K562 (cell line): ENCODE measurements around the gene SPDYE11. TPM values are rescaled to one million over a fixed set of nuclear protein-coding genes. Genes with fewer than 3 reads are reported as not detected.
"Not testable (repeated sequence)": the region's sequence is repeated elsewhere in the genome, so short reads cannot be mapped to it uniquely, and the experiment has no call there.

Experiments used
- ATAC-seq: fragments of 200-7000 bp; cut with Tn5 transposase; 3 replicates; pipeline ENCODE4 v1.9.1; 2020; ENCODE audit warnings: moderate library complexity
- Bru-seq: library from RNA; stranded (reverse); fragments of 400-500 nt; gene quantifications from one replicate; lab custom pipeline; 2021; lab: Mats Ljungman, UMichigan
- BruChase-seq, 2 experiments: library from RNA; stranded (reverse); fragments of 400-500 nt; gene quantifications; one replicate each; lab custom pipeline; 2021; lab: Mats Ljungman, UMichigan
- BruUV-seq: library from RNA; stranded (reverse); fragments of 400-500 nt; replicated peaks from 2 replicates; lab custom pipeline; 2021; lab: Mats Ljungman, UMichigan
- CTCF ChIA-PET: fragments of 300-600 bp; formaldehyde crosslinking; extraction: SDS; loops from one replicate; lab custom pipeline; 2021; ENCODE audit warnings: low intra/inter-chr PET ratio; lab: Yijun Ruan, JAX
- POLR2A ChIA-PET: fragments of 300-600, 350-650 bp; sonication (Branson Sonifier 250); formaldehyde crosslinking; extraction: SDS; loops from one replicate; lab custom pipeline; 2021; ENCODE audit warnings: antibody characterized with exemption, inconsistent platforms; lab: Yijun Ruan, JAX
- DNase-seq, 4 experiments: peaks; one replicate each; pipeline versions ENCODE4 v3.0.0 to v3.0.0-alpha.2; 2011 to 2018; ENCODE audit warnings: low spot score in 3 of 4, mixed read lengths in 3 of 4; ENCODE audit errors: extremely low read depth in 1 of 4
- FAIRE-seq: peaks from 2 replicates; lab custom pipeline; 2011; peaks lifted over from hg19 to GRCh38; lab: Jason Lieb, UNC
- H2AFZ ChIP-seq: 2 replicates; pipeline ENCODE4 v1.6.0; 2011; ENCODE audit warnings: low read depth, low read length, control low read depth, inconsistent platforms
- H3K27ac ChIP-seq: fragments of 200-600 bp; 3 replicates; pipeline ENCODE4 v1.8.0; 2011; ENCODE audit warnings: low read depth, mild to moderate bottlenecking, control low read depth, inconsistent platforms, low read length, moderate library complexity, mixed read lengths; ENCODE audit errors: extremely low read depth
- H3K27me3 ChIP-seq, 2 experiments: fragments of 300-600 bp in 1 of 2; 2 replicates in 1 of 2; 3 replicates in 1 of 2; pipeline versions ENCODE4 v1.6.0 to v1.8.0; 2011; ENCODE audit warnings: inconsistent platforms in 2 of 2, low read length in 2 of 2, mild to moderate bottlenecking in 1 of 2, mixed read lengths in 1 of 2, moderate library complexity in 1 of 2; ENCODE audit not compliant: control insufficient read depth in 2 of 2, insufficient read depth in 2 of 2
- H3K36me3 ChIP-seq: fragments of 300-600 bp; 3 replicates; pipeline ENCODE4 v1.8.0; 2011; ENCODE audit warnings: mild to moderate bottlenecking, low read length, inconsistent platforms; ENCODE audit not compliant: control insufficient read depth, insufficient read depth
- H3K4me1 ChIP-seq, 2 experiments: fragments of 200-600 bp in 1 of 2; replicated peaks in 1 of 2; 2 replicates in 1 of 2; 3 replicates in 1 of 2; pipeline versions ENCODE4 v1.5.1 to v1.8.0; 2011; ENCODE audit warnings: inconsistent platforms in 2 of 2, low read length in 2 of 2, mild to moderate bottlenecking in 1 of 2, mixed read lengths in 1 of 2, moderate library complexity in 1 of 2; ENCODE audit not compliant: control insufficient read depth in 2 of 2, insufficient read depth in 2 of 2
- H3K4me2 ChIP-seq: 2 replicates; pipeline ENCODE4 v1.6.1; 2011; ENCODE audit warnings: low read length, control low read depth, inconsistent platforms, mixed read lengths; ENCODE audit not compliant: insufficient read depth
- H3K4me3 ChIP-seq: fragments of 200-600 bp; sonication (generic), shearing (Covaris generic); 2 replicates; pipeline ENCODE4 v1.5.1; 2016; ENCODE audit warnings: control low read depth, inconsistent platforms
- H3K79me2 ChIP-seq: fragments of 200-600 bp; 3 replicates; pipeline ENCODE4 v1.8.0; 2011; ENCODE audit warnings: low read length, inconsistent platforms; ENCODE audit not compliant: control insufficient read depth, insufficient read depth
- H3K9ac ChIP-seq, 2 experiments: 2 replicates each; pipeline versions ENCODE4 v1.6.0 to v1.6.1; 2011; ENCODE audit warnings: low read depth in 2 of 2, low read length in 2 of 2, control low read depth in 1 of 2, inconsistent platforms in 1 of 2, mild to moderate bottlenecking in 1 of 2, mixed read lengths in 1 of 2; ENCODE audit not compliant: insufficient read depth in 1 of 2
- H3K9me1 ChIP-seq: one replicate; pipeline ENCODE4 v1.6.0; 2011; ENCODE audit warnings: inconsistent platforms, mild to moderate bottlenecking, low read length, moderate library complexity; ENCODE audit not compliant: control insufficient read depth, insufficient read depth
- H3K9me3 ChIP-seq: replicated peaks from 2 replicates; pipeline ENCODE4 v1.5.1; 2011; ENCODE audit warnings: low read depth, low read length, inconsistent platforms; ENCODE audit not compliant: control insufficient read depth, insufficient read depth
- H4K20me1 ChIP-seq: replicated peaks from 2 replicates; pipeline ENCODE4 v1.6.1; 2011; ENCODE audit warnings: low read length, inconsistent platforms, mixed read lengths; ENCODE audit not compliant: control insufficient read depth, insufficient read depth
- WGBS: fragments of 100-300 bp; shearing (Covaris generic); methylation state at CpG from one replicate; pipeline ENCODE4 v1.1.6; 2016; ENCODE audit warnings: low coverage, mixed read lengths; ENCODE audit not compliant: insufficient coverage; ENCODE audit errors: missing lambda C conversion rate; 5-methylcytosine and 5-hydroxymethylcytosine counted together
- in situ Hi-C: fragments of 300-500 bp; cut with MboI; formaldehyde crosslinking; loops from 4 replicates; pipeline ENCODE4 v1.15.0; 2018; ENCODE audit warnings: inconsistent platforms, mixed read lengths
- intact Hi-C: fragments of 100-400 bp; cut with micrococcal nuclease; formaldehyde crosslinking; loops from 2 replicates; pipeline ENCODE4 v1.14.2; 2022
- long read RNA-seq, 3 experiments: library from polyadenylated mRNA in 2 of 3; library from RNA in 1 of 3; unstranded in 2 of 3; stranded (forward) in 1 of 3; transcript quantifications; one replicate each; pipeline ENCODE4 v2.0.0, GENCODE V29; 2019 to 2022
- polyA minus RNA-seq, 3 experiments: library from RNA; depleted of rRNA, polyadenylated mRNA; stranded (reverse); fragments of >200 nt; gene quantifications; 2 replicates each; pipeline ENCODE4 v1.2.3, GENCODE V29; 2011
- polyA plus RNA-seq, 8 experiments: library from polyadenylated mRNA; depleted of rRNA in 4 of 8; stranded (reverse) in 5 of 8; unstranded in 3 of 8; fragments of >200 nt; fragmentation: Nextera tagmentation in 2 of 8; fragmentation: Illumina TruSeq in 1 of 8; extraction: Ambion mirVana in 2 of 8; extraction: Trizol in 1 of 8; gene quantifications; 2 replicates each; pipeline versions ENCODE4 v1.2.1 to v1.2.3, GENCODE V29; 2011 to 2014; ENCODE audit warnings: inconsistent platforms in 1 of 8, missing spikeins in 1 of 8
- total RNA-seq, 7 experiments: library from RNA; depleted of rRNA in 6 of 7; stranded (reverse); fragments of >200 nt in 6 of 7; fragmentation: Illumina TruSeq in 2 of 7; extraction: Trizol in 2 of 7; gene quantifications; 2 replicates each; pipeline versions ENCODE4 v1.2.1 to v1.2.3, GENCODE V29; 2011 to 2021; ENCODE audit warnings: low replicate concordance in 1 of 7

Gene SPDYE11
- 0.30 TPM in 1 of 2 replicates, not detected in the other for total RNA-seq (2011; cell fraction: chromatin; rRNA removed; ENCODE audit: low replicate concordance)
- not detected in 2 replicates for total RNA-seq (2011; cell fraction: nucleolus; rRNA removed)
- total RNA-seq (2011; cell fraction: nucleoplasm; rRNA removed), result not detected in 2 replicates
- total RNA-seq (2014; rRNA removed) (not detected in 2 replicates), total RNA-seq (2014; rRNA removed; fragmentation: Illumina TruSeq; extraction: Trizol) (not detected in 2 replicates), total RNA-seq (2015; rRNA removed; fragmentation: Illumina TruSeq; extraction: Trizol) (not detected in 2 replicates), total RNA-seq (2021) (not detected in 2 replicates), polyA plus RNA-seq (2011; rRNA removed) (not detected in 2 replicates), polyA plus RNA-seq (2014; fragmentation: Illumina TruSeq; extraction: Trizol) (not detected in 2 replicates), polyA plus RNA-seq (2014; fragmentation: Nextera tagmentation; extraction: Ambion mirVana) (under 1 TPM; 0.06 to 0.27 TPM), polyA plus RNA-seq (2014; rRNA removed) (not detected in 2 replicates), polyA minus RNA-seq (2011; rRNA and poly(A)+ RNA removed) (not detected in 2 replicates), Bru-seq, nascent RNA (not detected), BruChase-seq, experiment 1, labeled RNA remaining after a 2-hour chase (not detected), BruChase-seq, experiment 2, labeled RNA remaining after a 6-hour chase (not detected)
- not detected in 2 replicates for polyA plus RNA-seq (2011; cell fraction: cytosol; rRNA removed)
- not detected in 2 replicates for polyA plus RNA-seq (2011; cell fraction: nucleus; rRNA removed)
- 0.13 and 0.22 TPM in 2 replicates for polyA plus RNA-seq (2012)
- not detected in 2 replicates for polyA minus RNA-seq (2011; cell fraction: cytosol; rRNA and poly(A)+ RNA removed)
- polyA minus RNA-seq (2011; cell fraction: nucleus; rRNA and poly(A)+ RNA removed), result not detected in 2 replicates
- long read RNA-seq, experiment 1, partial matches to known transcripts, result 0 of 1 reads
- long read RNA-seq, experiment 1, other reads (novel, unspliced or antisense), result 1 of 1 reads
- long read RNA-seq, experiment 2, result 0 reads
- long read RNA-seq, experiment 3, result 0 reads

GRCh38 chr7:73057811-73058210, at the start of gene SPDYE11:
Gene SPDYE11, minus strand, starts transcription at chr7:73057911. Its CDS starts 1,800 bp downstream, at chr7:73056111.
- FAIRE-seq, H3K9me1 ChIP-seq, H3K9me3 ChIP-seq, H3K9ac ChIP-seq, POLR2A ChIA-PET, CTCF ChIA-PET, H3K27me3 ChIP-seq, BruUV-seq, H3K4me1 ChIP-seq, H3K4me3 ChIP-seq, H3K27ac ChIP-seq, DNase-seq, H3K4me2 ChIP-seq, H3K36me3 ChIP-seq, in situ Hi-C loops, H2AFZ ChIP-seq, H4K20me1 ChIP-seq, ATAC-seq, H3K79me2 ChIP-seq, intact Hi-C loops: not testable (repeated sequence)
- no CpG with 5 or more reads among the region's 8 CpGs for WGBS

GRCh38 chr7:73085938-73086337, 28.2 kb upstream of the SPDYE11 start, which contains the start of gene SPDYE9:
Gene SPDYE9, minus strand, starts transcription at chr7:73086038. Its CDS starts 1,800 bp downstream, at chr7:73084238.
- H3K9me3 ChIP-seq, DNase-seq, CTCF ChIA-PET, POLR2A ChIA-PET, H3K9me1 ChIP-seq, H3K4me2 ChIP-seq, H3K4me3 ChIP-seq, H2AFZ ChIP-seq, H3K27ac ChIP-seq, BruUV-seq, H3K27me3 ChIP-seq, H3K9ac ChIP-seq, FAIRE-seq, H3K4me1 ChIP-seq, H4K20me1 ChIP-seq, in situ Hi-C loops, H3K36me3 ChIP-seq, ATAC-seq, intact Hi-C loops, H3K79me2 ChIP-seq: not testable (repeated sequence)
- WGBS, result 0% methylated on average over 1 of the region's 8 CpGs

GRCh38 chr7:73029666-73030065, 28.0 kb downstream of the SPDYE11 start, which contains the start of gene SPDYE8:
Gene SPDYE8, minus strand, starts transcription at chr7:73029766. Its CDS starts 1,800 bp downstream, at chr7:73027966.
- CTCF ChIA-PET, H3K4me3 ChIP-seq, H3K36me3 ChIP-seq, H3K9me1 ChIP-seq, intact Hi-C loops, in situ Hi-C loops, DNase-seq, ATAC-seq, H3K4me2 ChIP-seq, H3K27ac ChIP-seq, POLR2A ChIA-PET, H2AFZ ChIP-seq, H3K9ac ChIP-seq, BruUV-seq, H4K20me1 ChIP-seq, H3K4me1 ChIP-seq, FAIRE-seq, H3K9me3 ChIP-seq, H3K27me3 ChIP-seq, H3K79me2 ChIP-seq: not testable (repeated sequence)
- no CpG with 5 or more reads among the region's 8 CpGs for WGBS
